GM21619 (cell line): ENCODE data around the gene TIMELESS.
"Not testable (repeated sequence)": the region's sequence is repeated elsewhere in the genome, so short reads cannot be mapped to it uniquely, and the experiment has no call there.

ENCODE experiments used
- ATAC-seq: cut with Tn5 transposase; IDR thresholded peaks from one replicate; pipeline ENCODE4 v1.9.1; 2021; ENCODE audit not compliant: unreplicated experiment

TIMELESS gene, protein sequence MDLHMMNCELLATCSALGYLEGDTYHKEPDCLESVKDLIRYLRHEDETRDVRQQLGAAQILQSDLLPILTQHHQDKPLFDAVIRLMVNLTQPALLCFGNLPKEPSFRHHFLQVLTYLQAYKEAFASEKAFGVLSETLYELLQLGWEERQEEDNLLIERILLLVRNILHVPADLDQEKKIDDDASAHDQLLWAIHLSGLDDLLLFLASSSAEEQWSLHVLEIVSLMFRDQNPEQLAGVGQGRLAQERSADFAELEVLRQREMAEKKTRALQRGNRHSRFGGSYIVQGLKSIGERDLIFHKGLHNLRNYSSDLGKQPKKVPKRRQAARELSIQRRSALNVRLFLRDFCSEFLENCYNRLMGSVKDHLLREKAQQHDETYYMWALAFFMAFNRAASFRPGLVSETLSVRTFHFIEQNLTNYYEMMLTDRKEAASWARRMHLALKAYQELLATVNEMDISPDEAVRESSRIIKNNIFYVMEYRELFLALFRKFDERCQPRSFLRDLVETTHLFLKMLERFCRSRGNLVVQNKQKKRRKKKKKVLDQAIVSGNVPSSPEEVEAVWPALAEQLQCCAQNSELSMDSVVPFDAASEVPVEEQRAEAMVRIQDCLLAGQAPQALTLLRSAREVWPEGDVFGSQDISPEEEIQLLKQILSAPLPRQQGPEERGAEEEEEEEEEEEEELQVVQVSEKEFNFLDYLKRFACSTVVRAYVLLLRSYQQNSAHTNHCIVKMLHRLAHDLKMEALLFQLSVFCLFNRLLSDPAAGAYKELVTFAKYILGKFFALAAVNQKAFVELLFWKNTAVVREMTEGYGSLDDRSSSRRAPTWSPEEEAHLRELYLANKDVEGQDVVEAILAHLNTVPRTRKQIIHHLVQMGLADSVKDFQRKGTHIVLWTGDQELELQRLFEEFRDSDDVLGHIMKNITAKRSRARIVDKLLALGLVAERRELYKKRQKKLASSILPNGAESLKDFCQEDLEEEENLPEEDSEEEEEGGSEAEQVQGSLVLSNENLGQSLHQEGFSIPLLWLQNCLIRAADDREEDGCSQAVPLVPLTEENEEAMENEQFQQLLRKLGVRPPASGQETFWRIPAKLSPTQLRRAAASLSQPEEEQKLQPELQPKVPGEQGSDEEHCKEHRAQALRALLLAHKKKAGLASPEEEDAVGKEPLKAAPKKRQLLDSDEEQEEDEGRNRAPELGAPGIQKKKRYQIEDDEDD

DNA sequence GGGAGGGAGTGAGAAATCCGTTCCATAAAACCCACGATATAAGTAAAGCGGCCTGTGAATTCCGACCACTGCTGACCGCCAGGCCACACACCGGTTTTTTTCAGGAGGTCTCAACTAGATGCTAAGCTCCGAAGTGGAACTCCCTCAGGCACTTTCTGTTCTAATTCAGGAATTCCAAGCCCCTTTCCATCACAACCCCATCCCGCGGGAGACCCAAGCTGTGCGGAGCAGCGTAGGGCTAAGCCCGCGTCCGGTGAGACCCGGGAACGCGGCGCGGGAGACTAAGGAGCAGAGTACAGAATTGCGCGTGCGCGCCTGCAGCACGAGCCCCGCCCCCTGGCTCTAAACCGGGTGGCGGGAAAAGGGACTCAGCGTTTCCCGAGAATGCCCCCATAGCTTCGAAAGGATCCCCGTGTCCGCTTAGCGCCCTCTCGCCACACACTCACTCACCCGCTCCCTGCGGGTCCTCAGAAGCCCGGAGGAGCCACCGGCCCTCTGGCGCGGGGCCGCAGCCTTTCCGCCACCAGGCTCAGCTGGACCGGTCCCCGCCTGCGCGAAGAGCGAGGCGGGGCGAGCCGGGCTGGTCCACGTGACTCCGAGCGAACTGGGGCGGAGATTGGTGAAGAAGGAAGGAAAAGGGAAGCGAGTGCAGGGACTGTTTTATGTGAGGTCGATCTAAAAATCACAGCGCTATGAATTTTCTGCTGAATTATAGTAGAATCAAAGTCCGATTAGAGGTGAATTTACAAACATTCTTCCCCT is at the start of gene TIMELESS:
TIMELESS (minus strand) TSS at position 567 of the 762 bp plus-strand sequence. CDS start 15,256 bp downstream, outside the sequence.
- ATAC-seq: peak; percentile 95

DNA sequence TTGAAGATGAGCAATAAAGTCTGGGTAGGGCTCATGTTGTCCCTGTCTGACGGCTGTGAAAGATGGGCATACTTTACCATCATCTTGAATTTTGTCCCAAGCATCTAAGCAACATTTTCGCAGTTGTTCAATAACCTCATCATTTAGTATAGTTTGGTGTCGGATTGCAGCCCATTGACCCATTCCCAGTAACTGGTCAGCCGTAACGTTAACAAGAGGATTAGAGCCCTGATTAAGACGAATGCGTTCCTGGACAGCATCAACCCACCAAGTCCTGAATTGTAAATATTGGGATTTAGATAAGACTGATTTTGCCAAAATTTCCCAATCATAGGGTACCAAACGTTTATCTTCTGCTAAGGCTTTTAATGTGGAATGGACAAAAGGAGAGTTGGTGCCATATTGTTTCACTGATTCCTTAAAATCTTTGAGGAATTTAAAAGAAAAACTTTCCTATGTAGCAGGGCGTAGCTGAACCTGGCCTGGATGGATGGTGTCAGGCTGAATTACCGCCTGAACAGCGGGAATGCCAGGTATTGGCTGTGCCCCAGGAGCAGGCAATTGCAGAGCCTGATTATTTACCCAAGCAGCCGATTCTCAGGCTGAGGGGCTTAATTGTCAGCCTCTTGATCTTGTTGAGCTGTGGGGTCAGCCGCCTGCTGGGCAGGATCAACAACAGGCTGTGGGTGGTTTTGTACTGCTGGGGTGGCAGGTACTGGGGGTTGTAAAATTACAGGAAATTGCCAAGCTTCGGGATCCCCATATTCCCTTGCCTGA is 49.1 kb upstream of the TIMELESS start:
- ATAC-seq: not testable (repeated sequence)

DNA sequence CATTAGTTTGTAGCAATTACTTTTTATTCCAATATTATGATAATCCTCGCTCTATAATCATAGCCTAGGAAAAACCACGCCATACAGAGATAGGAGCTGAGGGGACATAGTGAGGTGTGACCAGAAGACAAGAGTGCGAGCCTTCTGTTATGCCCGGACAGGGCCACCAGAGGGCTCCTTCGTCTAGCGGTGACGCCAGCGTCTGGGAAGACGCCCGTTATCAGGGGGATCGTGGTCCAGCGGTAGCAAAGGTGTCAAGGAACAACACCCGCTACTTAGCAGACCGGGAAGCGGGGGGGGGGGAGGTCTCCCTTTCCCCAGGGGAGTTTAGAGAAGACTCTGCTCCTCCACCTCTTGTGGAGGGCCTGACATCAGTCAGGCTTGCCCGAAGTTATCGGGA is 47.5 kb upstream of the TIMELESS start:
- not testable (repeated sequence) for ATAC-seq

DNA sequence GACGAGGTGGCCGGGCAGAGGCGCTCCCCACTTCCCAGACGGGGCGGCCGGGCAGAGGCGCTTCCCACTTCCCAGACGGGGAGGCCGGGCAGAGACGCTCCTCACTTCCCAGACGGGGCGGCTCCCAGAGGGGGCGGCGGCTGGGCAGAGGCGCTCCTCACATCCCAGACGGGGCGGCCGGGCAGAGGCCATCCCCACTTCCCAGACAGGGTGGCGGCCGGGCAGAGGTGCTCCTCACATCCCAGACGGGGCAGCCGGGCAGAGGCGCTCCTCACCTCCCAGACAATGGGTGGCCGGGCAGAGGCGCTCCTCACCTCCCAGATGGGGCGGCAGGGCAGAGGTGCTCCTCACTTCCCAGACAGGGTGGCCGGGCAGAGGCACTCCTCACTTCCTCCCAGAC is 45.3 kb upstream of the TIMELESS start:
- not testable (repeated sequence) for ATAC-seq

DNA sequence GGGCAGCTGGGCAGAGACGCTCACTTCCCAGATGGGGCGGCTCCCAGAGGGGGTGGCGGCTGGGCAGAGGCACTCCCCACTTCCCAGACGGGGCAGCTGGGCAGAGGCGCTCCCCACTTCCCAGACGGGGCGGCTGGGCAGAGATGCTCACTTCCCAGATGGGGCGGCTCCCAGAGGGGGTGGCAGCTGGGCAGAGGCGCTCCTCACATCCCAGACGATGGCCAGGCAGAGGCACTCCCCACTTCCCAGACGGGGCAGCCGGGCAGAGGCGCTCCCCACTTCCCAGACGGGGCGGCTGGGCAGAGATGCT is 44.8 kb upstream of the TIMELESS start:
- ATAC-seq: not testable (repeated sequence)

DNA sequence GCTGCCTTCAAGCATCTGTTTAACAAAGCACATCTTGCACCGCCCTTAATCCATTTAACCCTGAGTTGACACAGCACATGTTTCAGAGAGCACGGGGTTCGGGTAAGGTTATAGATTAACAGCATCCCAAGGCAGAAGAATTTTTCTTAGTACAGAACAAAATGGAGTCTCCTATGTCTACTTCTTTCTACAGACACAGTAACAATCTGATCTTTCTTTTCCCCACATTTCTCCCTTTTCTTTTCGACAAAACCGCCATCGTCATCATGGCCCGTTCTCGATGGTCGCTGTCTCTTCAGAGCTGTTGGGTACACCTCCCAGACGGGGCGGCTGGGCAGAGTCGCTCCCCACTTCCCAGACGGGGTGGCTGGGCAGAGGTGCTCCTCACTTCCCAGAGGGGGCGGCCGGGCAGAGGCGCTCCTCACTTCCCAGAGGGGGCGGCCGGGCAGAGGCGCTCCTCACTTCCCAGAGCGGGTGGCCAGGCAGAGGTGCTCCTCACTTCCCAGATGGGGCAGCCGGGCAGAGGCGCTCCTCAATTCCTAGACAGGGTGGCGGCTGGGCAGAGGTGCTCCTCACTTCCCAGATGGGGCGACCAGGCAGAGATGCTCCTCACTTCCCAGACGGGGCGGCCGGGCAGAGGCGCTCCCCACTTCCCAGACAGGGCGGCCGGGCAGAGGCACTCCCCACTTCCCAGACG is 44.3 kb upstream of the TIMELESS start:
- ATAC-seq: not testable (repeated sequence)

DNA sequence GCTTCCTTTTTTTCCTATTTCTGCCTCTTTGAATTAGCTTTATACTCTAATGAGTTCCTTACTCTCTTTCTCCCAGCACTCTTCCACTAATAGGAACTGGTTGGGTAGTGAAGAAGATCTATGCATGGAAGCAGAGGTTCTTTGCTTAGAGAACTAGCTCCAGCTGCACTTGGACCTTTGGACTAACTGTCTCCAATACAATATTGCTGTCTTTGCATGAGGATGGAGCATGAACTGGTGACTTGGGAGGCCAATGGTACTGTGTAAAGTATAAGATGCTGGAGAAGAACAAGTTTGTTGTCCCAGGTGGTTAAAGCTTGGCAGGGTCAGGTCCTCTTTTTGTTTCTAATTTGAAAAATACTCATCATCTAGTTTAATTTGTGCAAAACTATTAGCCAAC is 41.1 kb upstream of the TIMELESS start:
- no peak for ATAC-seq

DNA sequence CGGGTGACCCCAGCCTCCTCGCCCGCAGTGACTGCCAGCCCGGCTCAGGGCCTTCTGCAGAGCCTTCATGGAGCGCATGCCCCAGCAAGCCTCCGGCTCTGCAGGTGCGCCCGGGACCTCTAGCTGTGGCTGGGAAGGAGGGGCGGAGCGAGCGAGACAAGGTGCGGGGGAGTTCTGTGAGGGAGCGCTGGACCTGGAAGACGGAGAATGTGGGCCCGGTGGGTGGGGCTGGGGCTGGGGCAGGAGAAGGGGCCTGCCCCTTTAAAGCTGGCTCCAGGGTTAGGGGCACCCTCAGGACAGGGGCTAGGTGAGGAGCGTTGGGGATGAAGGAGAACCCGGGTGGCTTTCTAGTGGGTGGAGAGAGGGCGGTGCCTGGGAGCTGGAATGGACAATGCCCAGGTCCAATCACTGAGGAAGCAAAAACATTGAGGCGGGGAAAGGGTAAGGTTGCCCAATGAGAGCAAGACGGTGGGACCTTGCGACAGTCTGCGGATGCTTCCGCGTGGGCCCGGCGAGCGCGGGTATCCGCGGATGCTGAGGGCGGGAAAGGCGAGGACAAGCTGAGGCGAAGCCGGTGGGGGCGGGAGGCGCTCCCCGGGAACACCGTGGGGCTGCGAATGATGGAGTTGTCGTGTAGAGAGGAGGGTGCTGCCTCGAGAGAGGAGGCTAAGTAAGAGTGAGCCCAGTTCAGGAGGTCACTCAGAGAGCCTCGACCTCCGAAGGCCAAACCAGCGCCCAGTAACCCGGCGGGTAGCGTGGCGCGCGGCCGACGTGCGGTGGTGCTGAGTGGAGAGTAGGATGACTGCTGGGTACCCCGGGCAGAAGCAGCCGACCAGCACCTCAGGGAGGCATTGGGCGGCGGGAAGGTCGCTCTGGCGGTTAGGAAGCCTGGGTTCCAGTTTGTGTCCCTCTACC is 39.1 kb upstream of the TIMELESS start, which contains the start of gene GLS2:
GLS2 (minus strand) TSS at position 121 of the 915 bp plus-strand sequence; CDS start at position 78, 43 bp downstream.
- peak; percentile 90 for ATAC-seq

DNA sequence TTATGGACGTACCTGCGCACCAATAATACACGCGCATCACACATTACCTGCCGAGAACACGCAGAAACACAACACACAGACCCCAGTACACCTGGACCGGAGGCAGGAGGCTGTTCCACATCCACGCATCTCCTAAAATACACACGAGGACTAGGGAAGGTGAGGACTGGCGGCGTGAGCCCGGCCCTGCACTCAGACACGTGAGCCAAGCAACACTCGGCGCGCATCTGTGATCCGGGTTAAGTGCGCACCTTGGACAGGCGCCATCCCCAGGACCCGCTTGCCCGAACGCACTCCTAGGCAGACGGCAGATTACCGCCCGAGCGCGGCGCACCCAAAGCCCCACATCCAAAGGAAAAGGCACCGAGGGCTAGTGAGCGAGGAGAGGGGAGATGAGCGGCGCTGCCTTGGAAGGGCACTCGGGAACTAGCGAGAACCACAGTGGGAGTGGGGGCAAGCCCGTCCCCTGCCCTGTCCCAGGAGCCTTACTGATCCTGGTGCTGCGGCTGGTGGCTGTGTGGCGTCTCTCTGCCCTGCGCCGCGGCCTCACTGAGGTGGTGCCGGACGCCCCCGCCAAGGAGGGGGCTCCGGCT is 38.3 kb upstream of the TIMELESS start:
- ATAC-seq: no peak

DNA sequence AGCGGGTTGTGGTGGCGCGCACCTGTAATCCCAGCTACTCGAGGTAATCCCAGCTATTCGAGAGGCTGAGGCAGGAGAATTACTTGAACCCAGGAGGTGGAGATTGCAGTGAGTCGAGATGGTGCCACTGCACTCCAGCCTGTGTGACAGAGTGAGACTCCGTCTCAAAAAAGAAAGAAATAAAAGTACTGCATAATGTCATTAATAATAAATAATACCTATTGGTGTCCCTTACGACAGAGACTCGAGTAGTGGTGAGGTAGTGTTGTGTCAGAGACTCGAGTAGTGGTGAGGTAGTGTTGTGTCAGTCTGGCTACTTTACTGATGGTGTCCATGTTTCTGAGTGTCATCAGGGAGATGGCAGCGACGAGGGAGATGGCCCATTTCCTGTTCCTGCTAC is 37.5 kb upstream of the TIMELESS start:
- no peak for ATAC-seq

DNA sequence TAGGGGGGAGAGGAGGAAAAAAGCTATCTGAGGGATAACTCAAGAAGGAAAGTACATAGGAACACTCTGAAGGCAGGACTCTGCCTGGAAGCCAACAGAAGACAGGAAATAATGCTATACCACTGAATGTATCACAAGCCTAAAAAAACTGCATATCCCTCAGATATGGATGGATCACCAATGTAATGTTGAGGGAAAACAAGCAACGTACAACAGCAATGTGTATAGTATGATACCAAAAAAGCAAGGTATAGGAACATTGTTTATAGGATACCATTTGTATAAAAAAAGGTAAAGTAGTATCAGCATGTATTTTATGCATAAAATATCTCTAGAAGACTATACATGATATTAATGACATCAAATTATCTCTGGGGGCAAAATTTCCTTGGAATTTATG is 35.3 kb upstream of the TIMELESS start:
- ATAC-seq: no peak

DNA sequence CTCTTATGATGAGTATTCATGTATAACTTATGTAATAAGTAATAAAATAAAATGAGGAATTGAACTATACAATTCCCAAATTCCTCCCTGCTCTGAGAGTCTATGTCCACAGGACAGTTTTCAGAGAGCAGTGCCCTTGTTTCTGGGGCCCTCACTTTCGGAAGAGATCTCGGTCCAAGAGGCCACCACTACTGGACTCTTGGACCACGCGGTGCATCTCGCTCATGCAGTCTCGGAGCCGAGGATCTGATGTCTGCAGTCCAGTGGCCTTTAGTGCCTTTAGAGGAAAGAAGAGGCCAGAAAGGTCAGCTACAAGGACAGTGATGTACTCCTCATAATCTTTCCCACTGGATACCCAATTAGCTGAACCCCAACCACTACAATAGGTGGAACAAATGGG is 30.4 kb upstream of the TIMELESS start:
- no peak for ATAC-seq

DNA sequence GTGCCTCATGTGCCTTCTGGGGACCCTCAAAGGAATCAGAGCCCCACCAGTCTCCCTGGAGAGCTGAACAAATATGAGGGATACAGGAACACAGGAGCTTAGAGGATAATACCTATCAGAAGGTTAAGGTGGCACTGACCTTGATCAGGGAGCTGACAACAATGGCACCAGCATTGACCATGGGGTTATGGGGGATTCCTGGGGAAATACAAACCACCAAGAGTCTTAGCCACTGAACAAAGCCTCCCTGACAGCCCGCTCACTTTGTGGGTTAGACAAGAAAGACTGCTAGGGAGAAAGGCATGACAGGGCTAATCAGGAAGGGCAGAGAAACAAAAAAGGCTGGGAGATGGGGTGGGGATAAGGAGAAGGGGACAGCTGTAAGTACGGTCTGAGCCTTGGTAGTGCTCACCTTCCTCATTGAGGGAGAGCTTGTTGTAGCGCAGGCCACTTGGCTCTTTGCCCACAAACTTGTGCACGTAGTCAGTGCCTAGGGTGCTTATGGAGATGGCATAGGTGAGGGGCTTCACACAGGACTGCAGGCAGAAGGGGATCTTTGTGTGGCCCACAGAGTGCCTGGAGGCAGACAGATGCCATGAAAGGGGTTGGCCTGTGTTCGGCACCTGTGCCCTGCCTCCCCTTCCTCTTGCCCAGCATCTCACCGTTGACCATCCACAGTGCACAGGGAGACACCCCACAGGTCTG is 28.4 kb upstream of the TIMELESS start:
- ATAC-seq: no peak

DNA sequence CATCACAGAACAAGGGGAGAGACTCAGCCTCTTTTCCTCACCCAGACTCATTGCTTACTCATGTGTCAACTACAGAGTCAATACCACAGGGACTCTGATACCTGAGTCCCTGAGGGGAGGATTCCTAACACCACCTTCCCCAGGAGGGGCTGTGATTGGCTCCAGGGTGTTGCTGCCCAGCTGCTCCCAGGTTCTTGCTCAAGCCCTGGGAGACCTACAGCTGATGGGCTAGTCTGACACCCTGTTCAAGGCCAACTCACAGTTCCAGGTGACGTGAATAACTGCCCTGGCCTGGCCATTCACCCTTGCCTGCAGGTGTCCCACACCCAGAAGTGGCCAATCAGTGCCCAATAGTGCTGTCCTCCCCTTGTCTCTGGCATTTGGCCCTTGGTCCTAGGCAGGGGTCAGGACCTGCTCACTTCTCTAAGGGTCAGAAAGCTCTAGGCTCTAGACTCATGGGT is 27.8 kb upstream of the TIMELESS start:
- ATAC-seq: no peak

DNA sequence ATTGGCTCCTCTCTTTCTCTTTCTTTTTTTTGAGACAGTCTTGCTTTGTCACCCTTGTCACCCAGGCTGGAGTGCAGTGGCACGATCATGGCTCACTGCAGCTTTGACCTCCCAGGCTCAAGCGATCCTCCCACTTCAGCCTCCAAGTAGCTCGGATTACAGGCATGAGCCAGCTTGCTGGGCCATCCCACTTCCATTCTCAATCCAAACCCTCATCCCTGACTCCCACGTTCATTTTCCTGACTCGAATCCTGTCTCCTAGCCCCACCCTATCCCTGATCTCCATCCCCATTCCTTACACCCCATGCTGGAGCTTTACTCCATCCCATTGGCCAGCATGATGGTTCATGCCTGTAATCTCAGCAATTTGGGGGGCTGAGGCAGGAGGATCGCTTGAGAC is 26.9 kb upstream of the TIMELESS start:
- no peak for ATAC-seq

DNA sequence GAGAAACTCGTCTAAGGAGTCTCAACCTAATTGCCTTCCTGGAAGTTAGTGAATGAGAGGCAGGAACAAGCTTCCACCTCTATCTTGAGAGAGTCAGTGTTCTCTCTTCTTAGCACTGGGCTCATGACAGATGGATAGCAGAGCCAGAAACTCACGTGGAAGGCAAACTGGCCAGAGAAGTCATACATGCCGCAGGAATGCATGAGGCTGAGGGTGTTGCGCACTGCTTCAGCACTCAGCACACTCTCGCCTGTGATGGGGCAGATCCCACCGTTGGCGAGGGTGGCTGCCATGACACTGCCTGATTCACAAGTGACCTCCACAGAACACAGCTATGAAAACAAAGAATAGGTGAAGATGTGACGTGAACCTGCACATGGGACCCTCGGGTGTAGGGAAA is 25.2 kb upstream of the TIMELESS start:
- no peak for ATAC-seq
